Neural cell (in vitro differentiated cells): Measurements from ENCODE around the gene ADAMTS17. TPM values are rescaled to one million over a fixed set of nuclear protein-coding genes. Genes with fewer than 3 reads are reported as not detected.

Experiments
- H2AFZ ChIP-seq: fragments of 200-600, 300-800 bp; sonication (generic), shearing (Covaris generic); 2 replicates; pipeline ENCODE4 v1.6.0; 2014; ENCODE audit warnings: low read depth, mild to moderate bottlenecking, antibody characterized with exemption, low read length, moderate library complexity
- H3F3A ChIP-seq: fragments of 200-600 bp; shearing (Covaris generic); 2 replicates; pipeline ENCODE4 v1.6.1; 2016; ENCODE audit warnings: mild to moderate bottlenecking, moderate library complexity, mixed read lengths, antibody characterized with exemption, low read length; ENCODE audit not compliant: insufficient read depth, poor library complexity, severe bottlenecking
- H3K27ac ChIP-seq: fragments of 200-600, 300-800 bp; sonication (generic), shearing (Covaris generic); 2 replicates; pipeline ENCODE4 v1.5.1; 2014; ENCODE audit warnings: mild to moderate bottlenecking, low read length, moderate library complexity
- H3K27me3 ChIP-seq: fragments of 300-800, 200-600 bp; sonication (generic), shearing (Covaris generic); 2 replicates; pipeline ENCODE4 v1.6.0; 2014; ENCODE audit warnings: mild to moderate bottlenecking, low read depth, low read length, moderate library complexity; ENCODE audit not compliant: insufficient read depth
- H3K36me3 ChIP-seq: fragments of 300-800, 200-600 bp; sonication (generic), shearing (Covaris generic); 2 replicates; pipeline ENCODE4 v1.5.1; 2014; ENCODE audit warnings: mild to moderate bottlenecking, antibody characterized with exemption, low read length, moderate library complexity; ENCODE audit not compliant: insufficient read depth
- H3K4me2 ChIP-seq: fragments of 300-800, 200-600 bp; sonication (generic), shearing (Covaris generic); 2 replicates; pipeline ENCODE4 v1.6.0; 2014; ENCODE audit warnings: mild to moderate bottlenecking, low read length
- H3K4me3 ChIP-seq: fragments of 300-800, 200-600 bp; sonication (generic), shearing (Covaris generic); 2 replicates; pipeline ENCODE4 v1.5.1; 2014; ENCODE audit warnings: mild to moderate bottlenecking, low read length, moderate library complexity
- H3K79me2 ChIP-seq: fragments of 200-600 bp; shearing (Covaris generic); replicated peaks from 2 replicates; pipeline ENCODE4 v1.6.0; 2014; ENCODE audit warnings: mild to moderate bottlenecking, low read length, moderate library complexity; ENCODE audit not compliant: insufficient read depth
- H3K9ac ChIP-seq: fragments of 300-800, 200-600 bp; sonication (generic), shearing (Covaris generic); 2 replicates; pipeline ENCODE4 v1.6.1; 2016; ENCODE audit warnings: mild to moderate bottlenecking, low read length, mixed read lengths
- H3K9me2 ChIP-seq: fragments of 200-600 bp; shearing (Covaris generic); 2 replicates; pipeline ENCODE4 v1.6.1; 2016; ENCODE audit warnings: mild to moderate bottlenecking, low read length, mixed read lengths; ENCODE audit not compliant: insufficient read depth
- H3K9me3 ChIP-seq: fragments of 200-600, 300-800 bp; sonication (generic), shearing (Covaris generic); 2 replicates; pipeline ENCODE4 v1.6.1; 2016; ENCODE audit warnings: mild to moderate bottlenecking, mixed run types, low read length, moderate library complexity, mixed read lengths
- H4K20me1 ChIP-seq: fragments of 200-600 bp; shearing (Covaris generic); 2 replicates; pipeline ENCODE4 v1.6.1; 2016; ENCODE audit warnings: mild to moderate bottlenecking, mixed run types; ENCODE audit not compliant: insufficient read depth
- CTCF ChIP-seq: fragments of 450-650 bp; IDR thresholded peaks from 2 replicates; pipeline ENCODE4 v1.5.1; 2014; ENCODE audit warnings: antibody characterized with exemption, mild to moderate bottlenecking, moderate library complexity; ENCODE audit not compliant: poor library complexity, severe bottlenecking
- EP300 ChIP-seq: fragments of 450-650 bp; conservative IDR thresholded peaks from 2 replicates; pipeline ENCODE4 v1.6.1; 2014; ENCODE audit warnings: antibody characterized with exemption, mild to moderate bottlenecking, moderate library complexity; ENCODE audit not compliant: poor library complexity, severe bottlenecking
- EZH2 ChIP-seq: fragments of 200-600, 300-800 bp; shearing (Covaris generic), sonication (generic); IDR thresholded peaks from 2 replicates; pipeline ENCODE4 v1.6.1; 2014; ENCODE audit warnings: antibody characterized with exemption, low read length, borderline replicate concordance, mild to moderate bottlenecking; ENCODE audit not compliant: insufficient read depth, poor library complexity, severe bottlenecking
- MXI1 ChIP-seq: fragments of 450-650 bp; conservative IDR thresholded peaks from 2 replicates; pipeline ENCODE4 v1.6.1; 2014; ENCODE audit warnings: antibody characterized with exemption, mild to moderate bottlenecking; ENCODE audit not compliant: poor library complexity, severe bottlenecking
- POLR2AphosphoS5 ChIP-seq: IDR thresholded peaks from 2 replicates; pipeline ENCODE4 v1.6.1; 2012
- RAD21 ChIP-seq: fragments of 450-650 bp; conservative IDR thresholded peaks from 2 replicates; pipeline ENCODE4 v1.6.1; 2014; ENCODE audit warnings: antibody characterized with exemption, mild to moderate bottlenecking, moderate library complexity
- REST ChIP-seq: IDR thresholded peaks from 2 replicates; pipeline ENCODE4 v1.6.1; 2012; ENCODE audit warnings: borderline replicate concordance
- SMC3 ChIP-seq: fragments of 450-650 bp; conservative IDR thresholded peaks from 2 replicates; pipeline ENCODE4 v1.6.1; 2014; ENCODE audit warnings: antibody characterized with exemption, mild to moderate bottlenecking, moderate library complexity; ENCODE audit not compliant: poor library complexity
- TAF1 ChIP-seq: IDR thresholded peaks from 2 replicates; pipeline ENCODE4 v1.6.1; 2012; ENCODE audit warnings: low read depth
- polyA plus RNA-seq: library from polyadenylated mRNA; depleted of rRNA; stranded (reverse); fragments of >200 nt; gene quantifications from 2 replicates; pipeline ENCODE4 v1.2.3, GENCODE V29; 2014

Gene ADAMTS17
- polyA plus RNA-seq, 1 donor from 2014 or later, result 0.04 TPM

- Histone ChIP-seq H3K36me3 (no peaks in the 10 kb centered on the region), H3K27ac (no peak overlapping the region), H3K4me3 (no peak overlapping the region), H3K27me3 (no peaks in the 10 kb centered on the region), H3K9ac (no peak overlapping the region), H3F3A (no peaks in the 10 kb centered on the region), H3K4me2 (no peak overlapping the region), H3K9me3 (no peaks in the 10 kb centered on the region), H3K9me2 (no peaks in the 10 kb centered on the region), H4K20me1 (no peaks in the 10 kb centered on the region), H3K79me2 (no peaks in the 10 kb centered on the region), H2AFZ (no peak overlapping the region)
- TF ChIP-seq SMC3, result no peak
- TF ChIP-seq REST, result no peak
- no peak for TF ChIP-seq TAF1
- no peak for TF ChIP-seq POLR2AphosphoS5
- TF ChIP-seq MXI1, result no peak
- no peak for TF ChIP-seq EP300
- no peak for TF ChIP-seq EZH2
- no peak for TF ChIP-seq RAD21
- TF ChIP-seq CTCF, result no peak
These were observed 150.6 kb downstream of the ADAMTS17 start for GRCh38 chr15:100191161-100191560.

- no peaks in the 10 kb centered on the region for H3K36me3 ChIP-seq
These were observed 151.1 kb downstream of the ADAMTS17 start for GRCh38 chr15:100190675-100191074.

More at GRCh38 chr15:100190675-100191074, 151.1 kb downstream of the ADAMTS17 start:
- Histone ChIP-seq H3K9me2 (no peaks in the 10 kb centered on the region), H3K4me3 (no peak overlapping the region), H3F3A (no peaks in the 10 kb centered on the region), H4K20me1 (no peaks in the 10 kb centered on the region), H3K9ac (no peak overlapping the region), H3K4me2 (no peak overlapping the region), H3K27ac (no peak overlapping the region), H3K9me3 (no peaks in the 10 kb centered on the region), H3K27me3 (no peaks in the 10 kb centered on the region), H3K79me2 (no peaks in the 10 kb centered on the region), H2AFZ (no peak overlapping the region)
- TF ChIP-seq TAF1 (no peak), EZH2 (no peak), RAD21 (no peak), MXI1 (no peak), EP300 (no peak), CTCF (no peak), REST (no peak)
